Measurements from ENCODE around the gene UNC13B.

Gene UNC13B

DNA sequence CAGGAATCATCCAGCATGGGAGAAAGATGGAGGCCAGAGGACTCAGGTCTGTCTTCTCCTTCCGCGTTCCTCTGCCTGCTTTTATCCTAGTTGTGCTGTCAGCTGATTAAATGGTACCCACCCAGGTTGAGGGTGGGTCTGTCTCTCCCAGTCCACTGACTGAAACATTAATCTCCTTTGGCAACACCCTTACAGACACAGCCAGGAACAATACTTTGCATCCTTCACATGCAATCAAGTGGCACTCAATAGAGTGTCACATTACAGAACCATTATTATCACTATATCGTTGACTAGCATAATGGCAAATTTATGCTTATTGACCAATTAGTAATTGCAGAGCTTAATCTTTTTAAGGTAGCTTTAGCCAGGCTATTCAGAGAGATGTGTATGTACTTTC lies 64.8 kb downstream of the UNC13B start:
- no peak overlapping the region for H3K27ac ChIP-seq
- H3K36me3 ChIP-seq, result no peaks in the 10 kb centered on the region
- TF ChIP-seq, protein P1, sequence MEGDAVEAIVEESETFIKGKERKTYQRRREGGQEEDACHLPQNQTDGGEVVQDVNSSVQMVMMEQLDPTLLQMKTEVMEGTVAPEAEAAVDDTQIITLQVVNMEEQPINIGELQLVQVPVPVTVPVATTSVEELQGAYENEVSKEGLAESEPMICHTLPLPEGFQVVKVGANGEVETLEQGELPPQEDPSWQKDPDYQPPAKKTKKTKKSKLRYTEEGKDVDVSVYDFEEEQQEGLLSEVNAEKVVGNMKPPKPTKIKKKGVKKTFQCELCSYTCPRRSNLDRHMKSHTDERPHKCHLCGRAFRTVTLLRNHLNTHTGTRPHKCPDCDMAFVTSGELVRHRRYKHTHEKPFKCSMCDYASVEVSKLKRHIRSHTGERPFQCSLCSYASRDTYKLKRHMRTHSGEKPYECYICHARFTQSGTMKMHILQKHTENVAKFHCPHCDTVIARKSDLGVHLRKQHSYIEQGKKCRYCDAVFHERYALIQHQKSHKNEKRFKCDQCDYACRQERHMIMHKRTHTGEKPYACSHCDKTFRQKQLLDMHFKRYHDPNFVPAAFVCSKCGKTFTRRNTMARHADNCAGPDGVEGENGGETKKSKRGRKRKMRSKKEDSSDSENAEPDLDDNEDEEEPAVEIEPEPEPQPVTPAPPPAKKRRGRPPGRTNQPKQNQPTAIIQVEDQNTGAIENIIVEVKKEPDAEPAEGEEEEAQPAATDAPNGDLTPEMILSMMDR (IDR thresholded peaks at IDR 0.05), result no peak
- no peak overlapping the region for H3K4me3 ChIP-seq (ENCODE audit: low read depth in 1 of 2, low read length in 1 of 2)
- H3K4me1 ChIP-seq (ENCODE audit: control insufficient read depth in 1 of 2, insufficient read depth in 1 of 2, low read depth in 1 of 2, low read length in 1 of 2), result no peaks in the 10 kb centered on the region
- H3K9me3 ChIP-seq, result no peaks in the 10 kb centered on the region
- H3K27me3 ChIP-seq, result no peaks in the 10 kb centered on the region

DNA sequence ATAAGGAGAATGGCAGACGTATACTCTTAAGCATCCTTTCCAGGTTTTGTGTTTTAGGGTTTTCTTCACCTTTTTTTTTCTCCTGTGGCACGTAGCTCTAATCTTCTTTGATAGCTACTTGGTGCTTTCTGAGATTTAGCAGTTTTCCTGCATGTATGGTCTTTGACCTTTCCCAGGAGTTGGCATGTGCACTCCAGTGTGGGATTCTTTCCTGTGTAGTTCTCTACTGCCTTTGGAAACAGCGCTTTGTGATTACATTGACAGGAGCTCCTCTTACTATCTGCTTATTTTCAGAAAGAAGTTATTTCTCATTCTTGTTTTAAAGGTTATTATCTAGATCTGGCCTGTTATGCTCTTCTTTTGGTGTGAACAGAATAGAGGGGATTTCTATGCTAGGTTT lies 65.5 kb downstream of the UNC13B start:
- Histone ChIP-seq H3K9me3 (no peaks in the 10 kb centered on the region), H3K4me1 (ENCODE audit: control insufficient read depth in 1 of 2, insufficient read depth in 1 of 2, low read depth in 1 of 2, low read length in 1 of 2) (no peaks in the 10 kb centered on the region), H3K4me3 (ENCODE audit: low read depth in 1 of 2, low read length in 1 of 2) (no peak overlapping the region), H3K27me3 (no peaks in the 10 kb centered on the region), H3K27ac (no peak overlapping the region), H3K36me3 (no peaks in the 10 kb centered on the region)
- TF ChIP-seq, protein P1 (IDR thresholded peaks at IDR 0.05), result no peak

DNA sequence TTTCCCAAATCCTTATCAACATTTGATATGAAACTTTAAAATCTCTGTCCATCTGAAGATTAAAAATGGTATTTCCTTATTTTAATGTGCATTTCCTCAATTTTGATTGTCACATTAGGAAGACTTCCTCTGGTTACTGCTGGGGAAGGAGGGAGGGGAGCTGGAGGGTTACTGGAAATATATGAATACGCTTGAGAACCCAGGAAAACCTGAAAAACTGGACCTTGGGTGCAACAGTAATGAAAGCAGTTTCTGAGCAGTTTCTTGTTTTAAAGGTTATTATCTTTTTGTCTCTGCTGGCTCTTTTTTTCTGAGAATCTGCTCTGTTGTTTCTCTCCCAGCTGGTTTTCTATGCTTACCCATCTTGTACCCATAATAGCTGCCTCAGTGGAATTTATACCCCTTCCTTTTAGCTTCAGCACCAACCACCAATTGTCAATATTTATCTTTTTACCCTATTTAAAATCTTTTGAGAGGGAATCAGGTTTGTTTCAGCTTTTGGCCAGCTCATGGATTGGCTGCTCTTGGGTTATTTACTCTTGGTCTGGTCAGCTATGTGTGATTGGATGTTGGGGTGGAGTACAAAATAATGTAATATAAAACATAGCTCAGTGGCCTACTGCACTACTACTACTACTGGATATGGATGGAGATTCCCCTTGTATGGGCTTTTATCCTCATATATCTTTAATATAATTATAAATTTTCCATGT lies 67.4 kb downstream of the UNC13B start:
- H3K27ac ChIP-seq, result no peak overlapping the region
- TF ChIP-seq, protein P1 (IDR thresholded peaks at IDR 0.05), result no peak
- H3K9me3 ChIP-seq, result no peaks in the 10 kb centered on the region

DNA sequence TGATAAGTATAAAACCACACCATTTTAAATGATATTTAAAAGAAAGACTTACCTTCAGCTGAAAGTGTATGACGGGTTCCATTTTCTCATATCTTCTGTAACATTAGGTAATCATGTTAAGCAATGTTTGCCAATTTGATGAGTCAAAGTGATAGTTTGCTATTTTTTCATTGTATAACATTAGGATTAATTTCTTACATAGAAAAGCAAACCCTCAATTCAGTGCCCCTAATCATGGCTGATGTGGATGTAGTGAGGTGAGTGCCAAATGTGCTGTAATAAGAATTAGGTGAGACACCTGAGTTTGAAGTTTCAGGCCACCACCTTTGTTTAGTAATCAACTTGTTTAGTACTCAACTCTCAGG lies 68.0 kb downstream of the UNC13B start:
- no peak overlapping the region for H3K4me3 ChIP-seq (ENCODE audit: low read depth in 1 of 2, low read length in 1 of 2)
- no peak overlapping the region for H3K27ac ChIP-seq
- H3K9me3 ChIP-seq, result no peaks in the 10 kb centered on the region
- H3K27me3 ChIP-seq, result no peaks in the 10 kb centered on the region
- H3K4me1 ChIP-seq (ENCODE audit: control insufficient read depth in 1 of 2, insufficient read depth in 1 of 2, low read depth in 1 of 2, low read length in 1 of 2), result no peaks in the 10 kb centered on the region
- H3K36me3 ChIP-seq, result no peaks in the 10 kb centered on the region
- TF ChIP-seq, protein P1 (IDR thresholded peaks at IDR 0.05), result no peak

More for the DNA sequence above, 67.4 kb downstream of the UNC13B start:
- Histone ChIP-seq H3K36me3 (no peaks in the 10 kb centered on the region), H3K27me3 (no peaks in the 10 kb centered on the region), H3K4me1 (ENCODE audit: control insufficient read depth in 1 of 2, insufficient read depth in 1 of 2, low read depth in 1 of 2, low read length in 1 of 2) (no peaks in the 10 kb centered on the region), H3K4me3 (ENCODE audit: low read depth in 1 of 2, low read length in 1 of 2) (no peak overlapping the region)

DNA sequence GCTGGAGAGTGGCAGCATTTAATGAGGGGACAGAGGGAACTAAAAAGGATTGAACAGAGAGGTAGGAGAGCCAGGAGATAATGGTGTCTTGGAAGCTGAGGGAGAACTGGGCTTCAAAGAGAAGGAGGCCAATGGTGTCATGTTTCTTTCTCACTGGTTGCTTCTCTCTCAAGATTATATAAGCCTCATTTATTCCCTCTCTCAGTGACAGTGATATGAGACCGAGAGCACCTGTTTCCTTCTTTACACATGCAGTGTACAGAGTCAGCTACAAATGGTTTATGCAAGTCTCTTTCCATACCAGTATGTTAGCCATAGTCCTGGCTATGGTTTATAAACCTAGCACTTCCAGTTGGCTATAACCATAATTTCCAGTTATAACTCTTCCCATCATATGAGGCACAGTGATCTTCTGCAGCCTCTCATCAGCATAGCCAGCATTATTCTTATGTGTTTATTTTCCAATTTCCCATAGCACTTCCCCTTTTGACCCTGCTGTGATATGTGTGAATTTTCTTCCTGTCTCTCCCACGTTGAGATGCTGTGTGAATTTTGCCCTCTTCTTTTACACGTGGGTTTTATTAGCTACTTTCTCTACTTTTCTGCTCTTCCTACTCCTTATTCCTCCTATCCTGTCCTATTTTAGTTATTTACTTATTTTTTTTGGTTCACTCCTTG lies 71.2 kb downstream of the UNC13B start:
- Histone ChIP-seq H3K4me1 (ENCODE audit: control insufficient read depth in 1 of 2, insufficient read depth in 1 of 2, low read depth in 1 of 2, low read length in 1 of 2) (no peaks in the 10 kb centered on the region), H3K27ac (no peak overlapping the region), H3K36me3 (no peaks in the 10 kb centered on the region), H3K27me3 (no peaks in the 10 kb centered on the region), H3K4me3 (ENCODE audit: low read depth in 1 of 2, low read length in 1 of 2) (no peak overlapping the region), H3K9me3 (no peaks in the 10 kb centered on the region)
- TF ChIP-seq, protein P1 (IDR thresholded peaks at IDR 0.05), result no peak
